G401 (cell line): Measurements from ENCODE around the gene COL20A1. TPM values are rescaled to one million over a fixed set of nuclear protein-coding genes. Genes with fewer than 3 reads are reported as not detected.
"Not testable (repeated sequence)": the region's sequence is repeated elsewhere in the genome, so short reads cannot be mapped to it uniquely, and the experiment has no call there.

Source experiments
- DNase-seq: peaks from one replicate; pipeline ENCODE4 v3.0.0-alpha.2; 2015; ENCODE audit warnings: low spot score
- in situ Hi-C: cut with HindIII; loops from 2 replicates; pipeline ENCODE4 v1.10.0; 2016; ENCODE audit warnings: low sequenced_read_pairs, mixed read lengths
- total RNA-seq: library from RNA; depleted of rRNA; stranded (reverse); fragments of >200 nt; shearing (Covaris generic); gene quantifications from 2 replicates; pipeline ENCODE4 v1.2.3, GENCODE V29; 2014

COL20A1 gene
- total RNA-seq, 1 experiment from 2014 or later, result not detected

- DNase-seq, result no peak
- in situ Hi-C loops, result no loop called here
These were observed 43.3 kb downstream of the COL20A1 start for GRCh38 chr20:63336232-63336752.

GRCh38 chr20:63337786-63338420, 44.9 kb downstream of the COL20A1 start:
- no peak for DNase-seq
- in situ Hi-C loops, result no loop called here

GRCh38 chr20:63339154-63340094, 46.4 kb downstream of the COL20A1 start:
- DNase-seq, in situ Hi-C loops: not testable (repeated sequence)

- in situ Hi-C loops, DNase-seq: not testable (repeated sequence)
These were observed 47.2 kb downstream of the COL20A1 start for GRCh38 chr20:63340158-63340688.

- in situ Hi-C loops, result no loop called here
- peak; percentile 84 for DNase-seq
These were observed 49.8 kb downstream of the COL20A1 start for GRCh38 chr20:63342561-63343459.

- in situ Hi-C loops, result no loop called here
- DNase-seq, result no peak
These were observed 50.8 kb downstream of the COL20A1 start for GRCh38 chr20:63343460-63344445.

GRCh38 chr20:63344616-63345327, 51.8 kb downstream of the COL20A1 start:
- in situ Hi-C loops, result no loop called here
- no peak for DNase-seq

GRCh38 chr20:63345328-63346100, 52.5 kb downstream of the COL20A1 start:
- DNase-seq, result no peak
- in situ Hi-C loops, result no loop called here

GRCh38 chr20:63346131-63347080, 53.4 kb downstream of the COL20A1 start:
- DNase-seq, result no peak
- in situ Hi-C loops, result no loop called here

- in situ Hi-C loops, result no loop called here
These were observed 54.2 kb downstream of the COL20A1 start for GRCh38 chr20:63347081-63347741.

GRCh38 chr20:63347950-63348827, 55.2 kb downstream of the COL20A1 start:
- no peak for DNase-seq
- in situ Hi-C loops, result no loop called here

More at GRCh38 chr20:63347081-63347741, 54.2 kb downstream of the COL20A1 start:
- no peak for DNase-seq

GRCh38 chr20:63348828-63349515, 56.0 kb downstream of the COL20A1 start:
- in situ Hi-C loops, result no loop called here
- no peak for DNase-seq

GRCh38 chr20:63349516-63349895, 56.5 kb downstream of the COL20A1 start:
- in situ Hi-C loops, result no loop called here
- DNase-seq, result no peak

- DNase-seq, result no peak
- in situ Hi-C loops, result no loop called here
These were observed 57.2 kb downstream of the COL20A1 start for GRCh38 chr20:63350196-63350595.
